Adrenal gland (tissue), 5 donors: ENCODE results near the gene PRKCI.

ENCODE experiments used
- CTCF ChIP-seq, 6 experiments: fragments of 450-650 bp in 4 of 6; fragments of 200-600 bp in 2 of 6; sonication (generic) in 1 of 6; IDR thresholded peaks; 1 replicate in 5 of 6; 2 replicates in 1 of 6; pipeline versions ENCODE4 v1.5.1 to v1.8.0; 2016 to 2021; ENCODE audit warnings: antibody characterized with exemption in 6 of 6, mild to moderate bottlenecking in 2 of 6, moderate library complexity in 1 of 6
- POLR2A ChIP-seq, 2 donors: fragments of 450-650 bp; IDR thresholded peaks; one replicate each; pipeline ENCODE4 v1.6.1; 2017; ENCODE audit warnings: antibody characterized with exemption in 2 of 2, mild to moderate bottlenecking in 2 of 2, moderate library complexity in 1 of 2
- donor health status: DM: no; HTN: no; CAD: no.

DNA sequence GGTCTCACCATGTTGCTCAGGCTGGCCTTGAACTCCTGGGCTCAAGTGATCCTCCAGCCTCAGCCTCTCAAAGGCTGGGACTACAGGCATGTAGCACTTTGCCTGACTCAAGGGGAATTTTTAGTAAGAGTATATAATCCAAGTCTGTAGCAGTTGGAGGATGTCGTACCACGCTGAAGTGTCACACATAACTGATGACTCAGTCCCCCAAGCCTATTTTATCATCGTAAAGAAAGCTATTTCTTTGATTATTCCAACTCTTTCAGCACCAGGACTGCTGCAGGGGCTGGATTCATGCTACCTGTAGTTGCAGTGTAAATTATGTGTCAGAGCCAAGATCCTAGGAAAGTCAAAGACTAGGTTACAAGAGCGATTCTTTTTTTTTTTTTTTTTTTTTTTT lies 1.4 kb upstream of the PRKCI start:
- no peak for TF ChIP-seq POLR2A (IDR thresholded peaks at IDR 0.05)
- no peak for TF ChIP-seq CTCF (IDR thresholded peaks at IDR 0.05)
